HG03280 (cell line): ENCODE results near the gene ATP1B1.
A peak's percentile ranks its signal among the peaks of the same experiment; 100 is the strongest.

ENCODE experiments used
- ATAC-seq: cut with Tn5 transposase; IDR thresholded peaks from one replicate; pipeline ENCODE4 v1.9.1; 2021; ENCODE audit warnings: mild to moderate bottlenecking, moderate library complexity; ENCODE audit not compliant: unreplicated experiment

ATP1B1 gene

GRCh38 chr1:169106095-169106920 lies at the start of gene ATP1B1:
Gene ATP1B1, plus strand, starts transcription at chr1:169106690. Its CDS starts 140 bp downstream, at chr1:169106830.
- ATAC-seq: peak; percentile 93

- no peak for ATAC-seq
These were observed 47.1 kb upstream of the ATP1B1 start for GRCh38 chr1:169059421-169059820.

- ATAC-seq: no peak
These were observed 46.3 kb upstream of the ATP1B1 start for GRCh38 chr1:169060043-169060722.

GRCh38 chr1:169060919-169061639 lies 45.4 kb upstream of the ATP1B1 start:
- no peak for ATAC-seq

GRCh38 chr1:169062152-169062551 lies 44.3 kb upstream of the ATP1B1 start:
- no peak for ATAC-seq

- ATAC-seq: no peak
These were observed 42.4 kb upstream of the ATP1B1 start for GRCh38 chr1:169064103-169064502.

GRCh38 chr1:169070547-169070946 lies 35.9 kb upstream of the ATP1B1 start:
- ATAC-seq: no peak

- ATAC-seq: no peak
These were observed 35.5 kb upstream of the ATP1B1 start for GRCh38 chr1:169070958-169071357.

- ATAC-seq: no peak
These were observed 33.4 kb upstream of the ATP1B1 start for GRCh38 chr1:169072945-169073725.

GRCh38 chr1:169078163-169078883 lies 28.2 kb upstream of the ATP1B1 start:
- no peak for ATAC-seq

- no peak for ATAC-seq
These were observed 24.9 kb upstream of the ATP1B1 start for GRCh38 chr1:169081503-169082123.

GRCh38 chr1:169085911-169086310 lies 20.6 kb upstream of the ATP1B1 start:
- ATAC-seq: no peak

- ATAC-seq: no peak
These were observed 19.7 kb upstream of the ATP1B1 start for GRCh38 chr1:169086603-169087455.

GRCh38 chr1:169087876-169088275 lies 18.6 kb upstream of the ATP1B1 start:
- no peak for ATAC-seq

- no peak for ATAC-seq
These were observed 16.7 kb upstream of the ATP1B1 start for GRCh38 chr1:169089776-169090175.

- no peak for ATAC-seq
These were observed 16.1 kb upstream of the ATP1B1 start for GRCh38 chr1:169090308-169090899.

GRCh38 chr1:169090900-169091311 lies 15.6 kb upstream of the ATP1B1 start:
- peak; percentile 40 for ATAC-seq

- ATAC-seq: peak; percentile 77
These were observed 15.0 kb upstream of the ATP1B1 start for GRCh38 chr1:169091480-169091941.
